ENCODE results near the gene EPN2. TPM values are rescaled to one million over a fixed set of nuclear protein-coding genes. Genes with fewer than 3 reads are reported as not detected.

The EPN2 gene
- total RNA-seq, 2 experiments from 2014 or later: 20.1 to 20.4 TPM

DNA sequence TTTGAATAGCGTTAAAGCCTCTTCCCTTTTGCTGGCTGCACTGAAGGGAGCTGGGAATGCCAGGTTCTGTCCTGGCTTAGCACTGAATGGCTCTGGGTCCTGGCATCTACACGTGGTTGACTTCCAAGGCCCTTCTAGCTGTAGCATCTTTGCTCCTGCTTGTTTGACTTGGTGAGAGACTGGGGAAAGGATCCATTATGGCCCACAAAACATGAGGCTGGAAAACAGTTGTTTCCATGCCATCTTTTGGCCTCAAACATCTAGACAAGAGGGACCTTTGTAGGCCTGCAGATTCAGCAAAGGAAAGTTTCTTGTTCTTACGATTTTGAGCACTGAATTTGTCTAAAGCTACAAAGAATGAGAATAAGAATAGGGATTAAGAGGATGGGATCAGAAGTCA lies 32.5 kb downstream of the EPN2 start:
- CTCF ChIA-PET (ENCODE audit: unreplicated experiment): no interaction called here

GRCh38 chr17:19270347-19270703 lies 33.2 kb downstream of the EPN2 start:
- no peak for DNase-seq (ENCODE audit: low spot score)
- no TSS peak for BruUV-seq (replicated peaks)
- Histone ChIP-seq H3K4me3 (ENCODE audit: low read depth, low read length, poor library complexity, severe bottlenecking) (no peak overlapping the region), H4K20me1 (ENCODE audit: insufficient read depth, low read length) (no peaks in the 10 kb centered on the region), H3K4me2 (ENCODE audit: low read length) (peak overlapping the region; percentile 55), H3K9me2 (ENCODE audit: insufficient read depth, low read length) (no peaks in the 10 kb centered on the region), H3K4me1 (ENCODE audit: insufficient read depth, low read length, poor library complexity, severe bottlenecking) (peaks cover 49% of the 10 kb centered on the region), H3K36me3 (ENCODE audit: insufficient read depth, low read length) (no peaks in the 10 kb centered on the region), H3K9me3 (ENCODE audit: low read length) (no peaks in the 10 kb centered on the region), H3K79me2 (ENCODE audit: insufficient read depth, low read depth, low read length) (peaks cover 6% of the 10 kb centered on the region; the same call in 1 of the 2 replicates), H3K27ac (ENCODE audit: low read depth, low read length, poor library complexity, severe bottlenecking) (no peak overlapping the region), H2AFZ (ENCODE audit: low read length) (no peak overlapping the region)
- TF ChIP-seq EZH2phosphoT487 (IDR thresholded peaks at IDR 0.05; ENCODE audit: borderline replicate concordance, low read depth, low read length): no peak
- TF ChIP-seq, protein P1, sequence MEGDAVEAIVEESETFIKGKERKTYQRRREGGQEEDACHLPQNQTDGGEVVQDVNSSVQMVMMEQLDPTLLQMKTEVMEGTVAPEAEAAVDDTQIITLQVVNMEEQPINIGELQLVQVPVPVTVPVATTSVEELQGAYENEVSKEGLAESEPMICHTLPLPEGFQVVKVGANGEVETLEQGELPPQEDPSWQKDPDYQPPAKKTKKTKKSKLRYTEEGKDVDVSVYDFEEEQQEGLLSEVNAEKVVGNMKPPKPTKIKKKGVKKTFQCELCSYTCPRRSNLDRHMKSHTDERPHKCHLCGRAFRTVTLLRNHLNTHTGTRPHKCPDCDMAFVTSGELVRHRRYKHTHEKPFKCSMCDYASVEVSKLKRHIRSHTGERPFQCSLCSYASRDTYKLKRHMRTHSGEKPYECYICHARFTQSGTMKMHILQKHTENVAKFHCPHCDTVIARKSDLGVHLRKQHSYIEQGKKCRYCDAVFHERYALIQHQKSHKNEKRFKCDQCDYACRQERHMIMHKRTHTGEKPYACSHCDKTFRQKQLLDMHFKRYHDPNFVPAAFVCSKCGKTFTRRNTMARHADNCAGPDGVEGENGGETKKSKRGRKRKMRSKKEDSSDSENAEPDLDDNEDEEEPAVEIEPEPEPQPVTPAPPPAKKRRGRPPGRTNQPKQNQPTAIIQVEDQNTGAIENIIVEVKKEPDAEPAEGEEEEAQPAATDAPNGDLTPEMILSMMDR (conservative IDR thresholded peaks at IDR 0.05; ENCODE audit: low read length): no peak
- POLR2A ChIA-PET: interaction anchor here (0.9 kb wide), 1 partner anchor 19 kb away, joined by 3 read pairs; no protein-coding TSS in a partner anchor
- CTCF ChIA-PET (ENCODE audit: unreplicated experiment): interaction anchor here (0.6 kb wide), 1 partner anchor 26 kb away, joined by 3 read pairs; no protein-coding TSS in a partner anchor
- intact Hi-C loops (cut with micrococcal nuclease; ENCODE audit: unreplicated experiment): loop anchor here (2.0 kb wide), 1 partner anchor 34 kb away; no protein-coding TSS in a partner anchor

More for the DNA sequence above, 32.5 kb downstream of the EPN2 start:
- no TSS peak for BruUV-seq (replicated peaks)
- DNase-seq (ENCODE audit: low spot score): no peak
- H3K4me3 ChIP-seq (ENCODE audit: low read depth, low read length, poor library complexity, severe bottlenecking): no peak overlapping the region
- peaks cover 49% of the 10 kb centered on the region for H3K4me1 ChIP-seq (ENCODE audit: insufficient read depth, low read length, poor library complexity, severe bottlenecking)
- H3K9me2 ChIP-seq (ENCODE audit: insufficient read depth, low read length): no peaks in the 10 kb centered on the region
- peaks cover 6% of the 10 kb centered on the region; the same call in 1 of the 2 replicates for H3K79me2 ChIP-seq (ENCODE audit: insufficient read depth, low read depth, low read length)
- POLR2A ChIA-PET: interaction anchor here (0.9 kb wide), 1 partner anchor 18 kb away, joined by 3 read pairs; no protein-coding TSS in a partner anchor
- no peaks in the 10 kb centered on the region for H3K36me3 ChIP-seq (ENCODE audit: insufficient read depth, low read length)
- TF ChIP-seq EZH2phosphoT487 (IDR thresholded peaks at IDR 0.05; ENCODE audit: borderline replicate concordance, low read depth, low read length): no peak
- TF ChIP-seq, protein P1 (conservative IDR thresholded peaks at IDR 0.05; ENCODE audit: low read length): no peak
- no peak overlapping the region for H2AFZ ChIP-seq (ENCODE audit: low read length)
- no peaks in the 10 kb centered on the region for H4K20me1 ChIP-seq (ENCODE audit: insufficient read depth, low read length)
- intact Hi-C loops (cut with micrococcal nuclease; ENCODE audit: unreplicated experiment): loop anchor here (2.0 kb wide), 1 partner anchor 35 kb away; no protein-coding TSS in a partner anchor
- H3K4me2 ChIP-seq (ENCODE audit: low read length): peak overlapping the region; percentile 1; the same call in 1 of the 2 replicates
- H3K9me3 ChIP-seq (ENCODE audit: low read length): no peaks in the 10 kb centered on the region
- H3K27ac ChIP-seq (ENCODE audit: low read depth, low read length, poor library complexity, severe bottlenecking): no peak overlapping the region

Measured in OCI-LY7 (cell line).